ENCODE results near the gene FAM25G.
"Not testable (repeated sequence)": the region's sequence is repeated elsewhere in the genome, so short reads cannot be mapped to it uniquely, and the experiment has no call there.

The FAM25G gene

GRCh38 chr10:47468731-47469528, 22.6 kb downstream of the FAM25G start:
- DNase-seq (ENCODE audit: extremely low spot score); POLR2A ChIA-PET; CTCF ChIA-PET: not testable (repeated sequence)

GRCh38 chr10:47467957-47468356, 23.5 kb downstream of the FAM25G start:
- POLR2A ChIA-PET, CTCF ChIA-PET: not testable (repeated sequence)

GRCh38 chr10:47467458-47467857, 24.0 kb downstream of the FAM25G start:
- POLR2A ChIA-PET; CTCF ChIA-PET; DNase-seq (ENCODE audit: extremely low spot score): not testable (repeated sequence)

More at GRCh38 chr10:47467957-47468356, 23.5 kb downstream of the FAM25G start:
- not testable (repeated sequence) for DNase-seq (ENCODE audit: extremely low spot score)

DNA sequence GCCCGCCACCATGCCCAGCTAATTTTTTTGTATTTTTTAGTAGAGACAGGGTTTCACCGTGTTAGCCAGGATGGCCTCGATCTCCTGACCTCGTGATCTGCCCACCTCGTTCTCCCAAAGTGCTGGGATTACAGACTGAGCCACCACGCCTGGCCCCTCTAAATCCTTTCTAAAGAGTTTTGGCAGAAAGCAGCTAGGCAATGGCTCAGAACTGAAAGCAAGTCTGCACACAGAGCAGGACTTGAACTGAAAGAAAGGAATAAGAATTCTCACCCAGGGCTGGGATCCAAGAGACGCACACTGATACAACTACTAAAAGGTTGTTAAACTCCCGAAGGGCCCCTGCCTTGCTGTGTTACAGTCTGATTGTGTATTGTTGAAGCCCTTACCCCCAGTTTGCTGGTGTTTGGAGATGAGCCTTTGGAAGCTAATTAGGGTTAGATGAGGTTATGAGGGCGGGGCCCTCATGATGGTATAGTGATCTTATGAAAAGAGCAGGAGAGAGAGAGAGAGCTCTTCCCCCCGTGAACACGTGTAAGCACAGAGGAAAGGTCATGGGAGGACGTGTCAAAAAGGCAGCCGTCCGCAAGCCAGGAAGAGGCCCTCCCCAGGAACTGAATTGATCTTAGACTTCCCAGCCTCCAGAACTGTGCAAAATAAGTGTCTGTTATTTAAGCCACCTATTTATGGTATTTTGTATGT, 26.1 kb downstream of the FAM25G start:
- DNase-seq (ENCODE audit: extremely low spot score); POLR2A ChIA-PET; CTCF ChIA-PET: not testable (repeated sequence)

- DNase-seq (ENCODE audit: extremely low spot score); POLR2A ChIA-PET; CTCF ChIA-PET: not testable (repeated sequence)
Measured at GRCh38 chr10:47462577-47463358, 28.7 kb downstream of the FAM25G start.

DNA sequence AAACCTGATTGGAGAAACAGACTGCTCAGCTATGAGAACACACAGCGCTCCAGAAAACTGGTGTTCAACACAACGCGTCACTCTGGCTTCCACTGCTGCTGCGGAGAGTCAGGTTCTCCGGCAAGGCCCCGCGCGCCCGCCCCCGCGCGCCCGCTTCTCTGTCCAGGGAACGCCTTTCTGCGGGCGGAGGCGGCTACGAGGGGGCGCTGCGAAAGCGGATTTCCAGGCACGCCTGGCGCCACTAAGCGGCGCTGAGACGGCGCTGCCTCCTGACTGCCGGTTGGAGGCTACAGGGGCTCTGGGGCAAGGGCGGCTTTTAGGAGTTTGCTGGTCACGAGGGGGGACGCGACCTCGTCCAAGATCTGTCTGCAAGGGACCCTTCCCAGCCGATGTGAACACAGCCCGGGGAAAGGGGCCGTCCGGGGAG, 30.2 kb downstream of the FAM25G start:
- DNase-seq (ENCODE audit: extremely low spot score); POLR2A ChIA-PET: not testable (repeated sequence)
- CTCF ChIA-PET: interaction anchor here (0.5 kb wide), 1 partner anchor 437 kb away, joined by 3 read pairs; no protein-coding TSS in a partner anchor
- TF ChIP-seq L3MBTL2 (conservative IDR thresholded peaks at IDR 0.05): peak; percentile 30; the same call in 1 of the 2 replicates

DNA sequence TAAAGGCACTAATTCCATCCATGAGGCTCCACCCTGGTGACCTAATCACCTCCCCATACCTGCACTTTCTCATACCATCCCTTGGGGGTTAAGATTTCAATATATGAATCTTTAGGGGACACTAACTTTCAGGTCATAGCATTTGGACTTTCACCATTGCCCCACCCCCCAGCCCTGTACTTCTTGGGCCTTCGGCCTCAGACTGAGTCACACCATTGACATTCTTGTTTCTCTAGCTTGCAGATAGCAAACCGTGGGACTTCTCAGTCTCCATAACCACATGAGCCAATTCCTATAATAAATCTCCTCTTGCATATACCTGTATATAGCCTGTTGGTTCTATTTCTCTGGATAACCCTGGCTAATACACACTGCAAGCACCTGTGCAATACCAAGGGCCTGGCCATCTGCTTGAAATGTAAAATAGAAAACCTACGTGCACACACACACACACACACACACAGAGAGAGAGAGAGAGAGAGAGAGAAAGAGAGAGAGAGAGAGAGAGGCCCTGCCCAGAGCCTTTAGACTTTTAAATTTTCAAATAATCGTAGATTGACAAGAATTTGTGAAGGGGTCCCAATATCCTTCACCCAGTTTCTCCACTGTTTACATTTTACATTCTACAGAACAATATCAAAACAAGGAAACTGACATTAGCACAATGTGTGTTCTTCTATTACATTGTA, 32.9 kb downstream of the FAM25G start:
- CTCF ChIA-PET: no interaction called here

DNA sequence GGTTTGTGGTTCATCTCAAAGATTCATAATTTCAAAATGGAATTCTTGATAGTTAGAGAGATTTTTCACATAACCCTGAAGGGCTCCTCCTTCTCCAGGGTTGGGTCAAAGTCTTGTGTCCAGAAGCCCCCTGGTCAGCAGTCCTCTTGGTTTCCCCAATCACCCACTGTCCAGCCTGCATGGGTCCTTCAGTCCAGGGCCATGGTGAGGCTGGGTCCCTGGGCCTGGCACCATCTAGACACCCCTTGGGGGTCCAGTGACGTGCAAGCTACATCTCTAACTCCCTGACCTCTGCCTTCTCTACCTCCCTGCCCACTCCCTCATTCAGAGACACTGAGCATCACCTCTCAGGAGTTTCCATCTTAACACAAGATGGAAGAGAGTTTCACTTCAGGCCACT, 33.7 kb downstream of the FAM25G start:
- TF ChIP-seq SP1 (IDR thresholded peaks at IDR 0.05) (no peak), ZNF384 (IDR thresholded peaks at IDR 0.05) (no peak), ARNT (IDR thresholded peaks at IDR 0.05) (no peak), FOXK2 (IDR thresholded peaks at IDR 0.05) (no peak), LEF1 (IDR thresholded peaks at IDR 0.05; ENCODE audit: borderline replicate concordance) (no peak), FOXA1 (IDR thresholded peaks at IDR 0.05) (no peak), HDGF (IDR thresholded peaks at IDR 0.05; ENCODE audit: borderline replicate concordance) (no peak), SUZ12 (IDR thresholded peaks at IDR 0.05) (no peak), PKNOX1 (IDR thresholded peaks at IDR 0.05) (no peak), TARDBP (IDR thresholded peaks at IDR 0.05) (no peak), BHLHE40 (IDR thresholded peaks at IDR 0.05; ENCODE audit: borderline replicate concordance) (no peak), FOXM1 (IDR thresholded peaks at IDR 0.05; ENCODE audit: borderline replicate concordance) (no peak), L3MBTL2 (conservative IDR thresholded peaks at IDR 0.05) (no peak), ELF4 (IDR thresholded peaks at IDR 0.05) (no peak)
- DNase-seq (ENCODE audit: extremely low spot score): no peak
- CTCF ChIA-PET: no interaction called here
- POLR2A ChIA-PET: no interaction called here

More for the DNA sequence above, 32.9 kb downstream of the FAM25G start:
- POLR2A ChIA-PET: no interaction called here
- TF ChIP-seq HDGF (IDR thresholded peaks at IDR 0.05; ENCODE audit: borderline replicate concordance): no peak
- TF ChIP-seq ARNT (IDR thresholded peaks at IDR 0.05): no peak
- TF ChIP-seq TARDBP (IDR thresholded peaks at IDR 0.05): no peak
- TF ChIP-seq BHLHE40 (IDR thresholded peaks at IDR 0.05; ENCODE audit: borderline replicate concordance): no peak
- TF ChIP-seq FOXM1 (IDR thresholded peaks at IDR 0.05; ENCODE audit: borderline replicate concordance): no peak
- no peak for TF ChIP-seq CTBP1 (IDR thresholded peaks at IDR 0.05; ENCODE audit: borderline replicate concordance)
- TF ChIP-seq FOXK2 (IDR thresholded peaks at IDR 0.05): no peak
- TF ChIP-seq NFRKB (IDR thresholded peaks at IDR 0.05): no peak
- no peak for DNase-seq (ENCODE audit: extremely low spot score)

Measured in HEK293T (cell line).